WERI-Rb-1 (cell line): ENCODE data around the gene KLK7.

Source experiments
- DNase-seq: peaks from one replicate; pipeline ENCODE4 v3.0.0-alpha.2; 2020
- H3K27ac ChIP-seq: fragments of 250-450 bp; sonication (Bioruptor Pico); 2 replicates; pipeline ENCODE4 v1.5.1; 2020; ENCODE audit warnings: mild to moderate bottlenecking, moderate library complexity
- H3K27me3 ChIP-seq: fragments of 250-450 bp; sonication (Bioruptor Pico); 2 replicates; pipeline ENCODE4 v1.5.1; 2021; ENCODE audit warnings: mild to moderate bottlenecking, low read depth, moderate library complexity; ENCODE audit not compliant: insufficient read depth, severe bottlenecking
- H3K36me3 ChIP-seq: fragments of 250-450 bp; sonication (Bioruptor Pico); 2 replicates; pipeline ENCODE4 v1.5.1; 2020; ENCODE audit warnings: mild to moderate bottlenecking, moderate library complexity
- H3K4me3 ChIP-seq: 2 replicates; pipeline ENCODE4 v1.5.1; 2011; ENCODE audit warnings: low read depth, mild to moderate bottlenecking, control low read depth, low read length
- H3K9me3 ChIP-seq: fragments of 250-450 bp; sonication (Bioruptor Pico); 2 replicates; pipeline ENCODE4 v1.5.1; 2021; ENCODE audit warnings: mild to moderate bottlenecking, moderate library complexity; ENCODE audit not compliant: severe bottlenecking
- CTCF ChIP-seq: IDR thresholded peaks from 2 replicates; pipeline ENCODE4 v1.5.1; 2011; ENCODE audit warnings: low read depth, mild to moderate bottlenecking, control low read depth, inconsistent platforms, low read length

The KLK7 gene

GRCh38 chr19:51002542-51003311 lies 19.0 kb upstream of the KLK7 start:
- Histone ChIP-seq H3K27me3 (peaks cover 93% of the 10 kb centered on the region), H3K27ac (no peak overlapping the region), H3K9me3 (no peaks in the 10 kb centered on the region), H3K4me3 (no peak overlapping the region), H3K36me3 (no peaks in the 10 kb centered on the region)
- no peak for DNase-seq
- TF ChIP-seq CTCF = no peak

GRCh38 chr19:51002089-51002532 lies 18.4 kb upstream of the KLK7 start:
- no peak for DNase-seq
- H3K36me3 ChIP-seq = no peaks in the 10 kb centered on the region
- no peaks in the 10 kb centered on the region for H3K9me3 ChIP-seq
- no peak overlapping the region for H3K27ac ChIP-seq
- no peak overlapping the region for H3K4me3 ChIP-seq
- H3K27me3 ChIP-seq = peaks cover 93% of the 10 kb centered on the region
- TF ChIP-seq CTCF = no peak

- H3K27ac ChIP-seq = no peak within 1 kb of the TSS
- no peaks in the 10 kb centered on the region for H3K9me3 ChIP-seq
- H3K36me3 ChIP-seq = no peaks in the 10 kb centered on the region
- H3K27me3 ChIP-seq = peaks cover 92% of the 10 kb centered on the region
- DNase-seq = no peak
- no peak within 1 kb of the TSS for H3K4me3 ChIP-seq
- TF ChIP-seq CTCF = no peak
Measured at GRCh38 chr19:51001515-51001914, 17.8 kb upstream of the KLK7 start, which contains the start of gene KLK8. TSS of gene KLK8 (minus strand) at chr19:51001604. CDS start at chr19:51001167, 437 bp downstream.

GRCh38 chr19:51000981-51001380 lies 17.3 kb upstream of the KLK7 start:
- no peak for TF ChIP-seq CTCF
- Histone ChIP-seq H3K9me3 (no peaks in the 10 kb centered on the region), H3K27ac (no peak overlapping the region), H3K36me3 (no peaks in the 10 kb centered on the region), H3K27me3 (peaks cover 91% of the 10 kb centered on the region), H3K4me3 (no peak overlapping the region)
- DNase-seq = no peak

- DNase-seq = no peak
- no peak overlapping the region for H3K4me3 ChIP-seq
- no peaks in the 10 kb centered on the region for H3K9me3 ChIP-seq
- H3K27me3 ChIP-seq = peaks cover 93% of the 10 kb centered on the region
- TF ChIP-seq CTCF = no peak
- no peak overlapping the region for H3K27ac ChIP-seq
- H3K36me3 ChIP-seq = no peaks in the 10 kb centered on the region
Measured at GRCh38 chr19:51000426-51000825, 16.7 kb upstream of the KLK7 start.

GRCh38 chr19:50998686-50999085 lies 15.0 kb upstream of the KLK7 start:
- H3K27ac ChIP-seq = no peak overlapping the region
- no peak for DNase-seq
- H3K27me3 ChIP-seq = peaks cover 92% of the 10 kb centered on the region
- H3K36me3 ChIP-seq = no peaks in the 10 kb centered on the region
- H3K4me3 ChIP-seq = no peak overlapping the region
- peaks cover 4% of the 10 kb centered on the region for H3K9me3 ChIP-seq
- TF ChIP-seq CTCF = no peak
